ENCODE data around the gene TMEM175. TPM values are rescaled to one million over a fixed set of nuclear protein-coding genes. Genes with fewer than 3 reads are reported as not detected.

TMEM175 gene
- total and polyA plus RNA-seq, 9 of the 15 experiments (the other 6 are each of a cell fraction or from before 2014, with no cell fraction given): 0.13 to 30.9 (median 9.4) TPM

- peak; percentile 42; the same call in 1 of the 2 replicates for TF ChIP-seq ZBTB40 (IDR thresholded peaks at IDR 0.05)
- TF ChIP-seq ZBTB40 (CRISPR knock-in tag; IDR thresholded peaks at IDR 0.05): no peak
- peak; percentile 87; the same call in 1 of the 2 replicates for TF ChIP-seq LARP7 (IDR thresholded peaks at IDR 0.05)
- peak; percentile 83 for TF ChIP-seq SUPT5H (IDR thresholded peaks at IDR 0.05)
- TF ChIP-seq SMARCA4 (IDR thresholded peaks at IDR 0.05): 0 out of 2 replicates have a peak, but pooled peaks have one; percentile 22
- TF ChIP-seq ZNF436 (CRISPR knock-in tag; IDR thresholded peaks at IDR 0.05): no peak
- no peak for TF ChIP-seq ZNF280B (CRISPR knock-in tag; IDR thresholded peaks at IDR 0.05)
- TF ChIP-seq KDM5B (IDR thresholded peaks at IDR 0.05; ENCODE audit: insufficient replicate concordance, low read depth, low read length): peak; percentile 78
- peak; percentile 82 for TF ChIP-seq POLR2A (conservative IDR thresholded peaks at IDR 0.05)
- peak; percentile 70 for TF ChIP-seq POLR2B (IDR thresholded peaks at IDR 0.05; ENCODE audit: low read depth, partially characterized antibody)
- no peak for TF ChIP-seq ZNF766 (CRISPR knock-in tag; conservative IDR thresholded peaks at IDR 0.05)
- TF ChIP-seq FOS (IDR thresholded peaks at IDR 0.05; ENCODE audit: extremely low read depth, insufficient read length): no peak
- TF ChIP-seq HSF4 (CRISPR knock-in tag; IDR thresholded peaks at IDR 0.05; ENCODE audit: borderline replicate concordance): no peak
- TF ChIP-seq CHD1 (IDR thresholded peaks at IDR 0.05; ENCODE audit: low read length): peak; percentile 38
- TF ChIP-seq HES1 (IDR thresholded peaks at IDR 0.05; ENCODE audit: low read depth): no peak
- peak; percentile 62; the same call in 1 of the 2 replicates for TF ChIP-seq NKRF (IDR thresholded peaks at IDR 0.05; ENCODE audit: borderline replicate concordance)
These were observed 54.2 kb downstream of the TMEM175 start (continued) for GRCh38 chr4:986428-986878.

Data from K562 (cell line).